HCEC 1CT (cell line): Measurements from ENCODE around the gene GAS1.

ENCODE experiments used
- DNase-seq: peaks from one replicate; pipeline ENCODE4 v3.0.0-alpha.2; 2017

The GAS1 gene

DNA sequence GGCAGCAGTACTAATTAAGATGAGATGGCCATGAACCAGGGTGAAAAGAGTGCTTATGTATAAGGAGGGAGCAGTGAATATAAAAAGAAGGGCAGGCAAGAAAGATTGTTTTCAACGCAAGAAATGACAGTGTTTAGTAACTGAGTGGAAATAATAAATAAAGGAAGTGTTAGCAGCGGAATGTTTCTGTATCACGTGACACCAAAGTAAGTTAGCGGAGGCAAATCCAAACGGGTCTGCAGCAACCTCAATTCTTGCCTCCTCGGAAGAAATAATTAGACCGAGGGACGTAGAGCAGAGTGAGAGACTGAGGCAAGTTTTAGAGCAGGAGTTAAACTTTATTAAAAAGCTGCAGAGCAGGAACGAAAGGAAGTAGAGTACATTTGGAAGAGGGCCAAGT is 15.4 kb upstream of the GAS1 start:
- no peak for DNase-seq

DNA sequence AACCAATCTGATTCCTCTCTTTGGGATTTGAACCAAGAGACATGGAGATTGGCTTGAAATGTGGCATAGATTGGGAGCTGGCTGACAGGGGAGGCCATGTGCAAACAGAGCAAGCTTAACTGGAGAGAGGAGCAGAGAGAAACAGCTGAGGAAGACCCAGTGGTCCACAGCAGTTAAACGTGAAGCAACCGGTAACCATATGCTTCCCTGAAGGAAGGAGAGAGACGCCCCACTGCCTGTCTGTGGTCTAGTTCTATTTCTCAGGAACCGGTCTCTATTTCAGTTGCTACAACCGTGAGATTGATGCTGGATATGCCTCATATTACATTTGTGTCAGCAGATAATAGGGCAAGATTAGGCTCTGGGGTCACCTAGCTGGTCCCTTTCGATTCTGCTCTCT is 13.6 kb upstream of the GAS1 start:
- DNase-seq = no peak

DNA sequence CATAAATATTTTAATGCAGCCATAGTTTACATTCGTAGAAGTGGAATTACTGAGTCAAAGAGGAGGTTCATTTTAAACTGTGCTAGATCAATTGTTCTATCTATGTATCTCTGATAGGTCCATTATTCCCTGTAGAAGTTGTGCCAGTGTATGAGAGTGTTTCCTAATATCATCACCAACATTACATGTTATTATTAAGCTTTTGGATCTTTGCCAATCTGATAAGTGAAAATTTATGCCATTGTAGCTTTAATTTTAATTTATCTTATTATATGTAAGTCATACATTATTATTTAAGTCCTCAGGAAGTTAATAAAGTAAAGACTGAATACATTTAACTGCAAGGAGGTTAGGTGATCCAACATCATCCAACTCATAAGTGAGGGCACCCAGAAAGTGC is 10.9 kb upstream of the GAS1 start:
- DNase-seq = no peak

DNA sequence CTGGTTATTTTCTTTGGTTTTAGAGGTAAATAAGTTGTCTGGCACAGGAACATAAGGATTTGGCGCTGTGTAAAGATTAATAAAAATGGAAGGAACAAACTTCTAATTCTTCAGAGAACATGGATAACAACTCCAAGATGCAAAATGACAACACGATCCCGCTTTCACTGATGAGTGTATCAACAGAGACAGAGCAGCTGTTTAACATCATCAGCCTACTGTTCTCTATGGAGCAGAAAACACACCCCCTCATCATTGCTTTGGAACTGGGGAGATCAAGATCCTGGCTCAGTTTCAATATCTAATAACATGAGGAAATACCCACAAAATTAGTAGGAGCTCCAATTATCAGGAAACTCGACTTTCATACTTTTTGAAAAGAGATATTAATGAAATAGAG is 8.3 kb upstream of the GAS1 start:
- no peak for DNase-seq

DNA sequence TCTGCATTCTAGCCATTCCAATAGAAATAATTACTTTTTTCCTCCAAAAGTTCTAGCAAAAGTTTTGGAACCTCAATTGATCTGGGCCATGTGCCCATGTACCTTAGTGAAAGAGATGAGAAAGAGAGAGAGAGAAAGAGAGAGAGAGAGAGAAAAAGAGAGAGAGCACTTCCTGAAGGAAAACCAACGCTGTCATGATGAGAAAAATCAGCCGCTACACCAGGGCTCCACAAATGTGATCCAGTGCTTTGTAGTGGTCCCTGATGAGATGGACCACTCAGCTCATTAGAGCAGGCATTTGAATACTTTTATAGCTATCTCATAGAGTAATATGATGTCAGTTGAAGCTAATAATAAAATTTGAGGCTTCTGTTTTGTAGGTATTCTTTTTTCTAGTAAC is 7.7 kb upstream of the GAS1 start:
- no peak for DNase-seq

DNA sequence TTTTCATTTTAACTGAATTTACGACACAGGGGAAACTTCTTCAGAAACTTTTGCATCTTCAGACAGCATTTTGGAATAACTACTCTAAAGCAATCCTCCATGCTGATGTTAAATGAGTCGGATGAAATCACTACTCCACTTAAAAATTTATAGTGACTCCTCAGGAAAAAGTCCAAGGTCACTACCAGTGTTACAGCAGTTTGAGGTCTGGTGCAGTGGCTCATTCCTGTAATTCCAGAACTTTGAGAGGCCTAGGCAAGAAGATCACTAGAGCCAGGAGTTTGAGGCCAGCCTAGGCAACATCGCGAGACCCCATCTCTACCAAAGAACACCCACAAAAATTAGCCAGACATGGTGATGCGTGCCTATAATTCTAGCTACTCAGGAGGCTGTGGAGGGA is 5.9 kb upstream of the GAS1 start:
- DNase-seq = no peak

DNA sequence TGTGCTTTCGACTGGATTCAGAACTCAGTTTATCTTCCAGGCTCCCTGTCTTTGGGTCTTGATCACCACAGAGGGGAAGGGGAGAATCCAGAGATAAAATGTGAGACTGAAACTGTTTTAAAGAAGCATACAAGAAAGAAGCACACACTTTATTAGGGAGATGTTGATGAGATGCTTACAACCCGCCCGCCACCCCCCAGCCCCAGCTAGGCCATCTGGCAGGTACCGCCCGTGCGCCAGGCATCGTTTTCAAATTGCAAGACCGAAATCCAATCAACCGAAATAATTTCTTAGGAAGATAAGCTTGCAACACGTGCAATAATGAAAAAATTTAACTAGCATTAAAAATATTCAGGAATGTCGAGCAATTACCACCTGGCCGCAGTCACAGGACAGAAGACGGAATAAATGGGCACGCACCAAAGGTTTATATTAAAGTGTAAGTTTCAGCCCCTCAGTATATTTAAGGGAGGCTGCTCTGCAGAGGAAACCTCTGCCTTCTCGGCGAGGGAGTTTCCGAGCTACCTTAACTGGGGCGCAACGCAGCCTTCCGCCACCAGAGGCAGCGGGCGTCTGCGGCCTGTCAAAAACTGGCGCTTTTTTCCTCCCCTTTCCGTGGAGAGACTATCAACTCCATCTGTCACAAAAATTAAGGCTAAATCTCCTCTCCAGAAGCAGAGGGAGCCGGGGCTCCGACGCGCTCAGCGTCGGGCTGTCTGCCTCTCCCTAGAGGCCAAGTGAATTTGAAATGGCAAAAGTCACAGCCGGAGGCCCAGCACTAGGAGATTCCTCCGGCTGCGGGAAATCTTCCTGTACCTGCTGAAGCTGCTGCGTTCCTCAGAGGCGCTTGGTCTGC is 996 bp upstream of the GAS1 start:
- DNase-seq = peak; percentile 83

DNA sequence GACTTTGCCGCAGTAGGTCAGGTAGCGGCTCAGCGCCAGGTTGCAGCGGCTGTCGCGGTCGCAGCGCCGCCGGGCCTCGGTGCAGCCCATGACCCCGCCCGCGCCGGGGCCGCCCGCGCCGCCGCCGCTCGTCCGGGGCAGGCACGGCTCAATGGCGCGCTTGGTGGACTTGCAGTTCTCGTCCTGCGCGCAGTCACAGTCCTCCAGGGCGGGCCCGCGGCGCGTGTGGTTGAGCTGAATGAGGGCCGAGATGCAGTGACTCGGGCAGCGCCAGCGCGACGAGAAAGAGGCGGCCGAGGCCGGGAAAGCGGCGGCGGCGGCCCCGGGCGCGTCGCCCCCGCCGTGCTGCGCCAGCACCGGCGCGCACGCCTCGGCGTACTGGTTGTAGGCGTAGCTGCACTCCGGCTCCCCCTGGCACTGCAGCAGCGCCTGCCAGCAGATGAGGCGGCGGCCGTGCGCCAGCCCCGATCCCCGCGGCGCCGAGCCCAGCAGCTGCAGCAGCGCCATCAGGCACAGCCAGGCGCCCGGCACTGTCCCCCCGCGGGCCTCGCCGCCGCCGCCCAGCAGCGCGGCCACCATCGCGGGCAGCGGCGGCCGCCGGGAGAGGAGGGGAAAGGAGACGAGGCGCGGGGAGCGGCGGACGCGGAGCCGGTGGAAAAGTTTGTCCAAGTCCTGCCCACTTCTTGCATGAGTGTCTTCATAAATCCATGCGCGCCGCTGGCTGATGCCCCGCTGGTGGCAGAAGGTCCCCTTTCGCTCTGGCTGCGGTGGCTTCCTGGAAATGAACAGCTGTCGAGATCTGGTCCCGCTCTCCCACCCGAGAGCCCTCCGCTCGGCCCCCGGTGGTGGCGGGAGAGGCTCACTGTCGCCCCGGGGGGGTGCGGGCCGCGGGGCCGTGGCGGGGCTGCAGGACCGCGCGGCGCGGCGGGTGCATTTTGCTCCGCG is 833 bp downstream of the GAS1 start:
- DNase-seq = peak; percentile 87

DNA sequence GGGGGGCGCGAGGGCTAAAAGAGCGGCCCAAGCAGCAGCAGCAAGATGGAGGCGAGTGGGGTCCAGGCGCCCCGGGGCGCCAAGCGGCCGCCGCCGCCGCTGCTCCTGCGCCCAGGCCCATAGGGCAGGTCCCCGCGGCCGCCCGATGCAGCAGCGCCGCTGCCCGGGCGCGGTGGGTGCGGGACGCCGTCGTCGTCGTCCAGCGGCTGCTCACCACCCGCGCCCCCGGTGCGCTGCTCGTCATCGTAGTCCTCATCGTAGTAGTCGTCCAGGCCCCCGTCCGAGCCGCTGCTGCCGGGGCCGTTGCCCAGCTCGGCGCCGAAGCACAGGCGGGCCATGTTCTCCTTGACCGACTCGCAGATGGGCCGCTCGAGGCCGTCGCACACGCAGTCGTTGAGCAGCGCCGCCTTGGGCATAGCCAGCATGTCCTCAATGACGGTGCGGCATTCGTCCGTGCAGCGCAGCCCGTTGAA is 1.5 kb downstream of the GAS1 start:
- peak; percentile 59 for DNase-seq

DNA sequence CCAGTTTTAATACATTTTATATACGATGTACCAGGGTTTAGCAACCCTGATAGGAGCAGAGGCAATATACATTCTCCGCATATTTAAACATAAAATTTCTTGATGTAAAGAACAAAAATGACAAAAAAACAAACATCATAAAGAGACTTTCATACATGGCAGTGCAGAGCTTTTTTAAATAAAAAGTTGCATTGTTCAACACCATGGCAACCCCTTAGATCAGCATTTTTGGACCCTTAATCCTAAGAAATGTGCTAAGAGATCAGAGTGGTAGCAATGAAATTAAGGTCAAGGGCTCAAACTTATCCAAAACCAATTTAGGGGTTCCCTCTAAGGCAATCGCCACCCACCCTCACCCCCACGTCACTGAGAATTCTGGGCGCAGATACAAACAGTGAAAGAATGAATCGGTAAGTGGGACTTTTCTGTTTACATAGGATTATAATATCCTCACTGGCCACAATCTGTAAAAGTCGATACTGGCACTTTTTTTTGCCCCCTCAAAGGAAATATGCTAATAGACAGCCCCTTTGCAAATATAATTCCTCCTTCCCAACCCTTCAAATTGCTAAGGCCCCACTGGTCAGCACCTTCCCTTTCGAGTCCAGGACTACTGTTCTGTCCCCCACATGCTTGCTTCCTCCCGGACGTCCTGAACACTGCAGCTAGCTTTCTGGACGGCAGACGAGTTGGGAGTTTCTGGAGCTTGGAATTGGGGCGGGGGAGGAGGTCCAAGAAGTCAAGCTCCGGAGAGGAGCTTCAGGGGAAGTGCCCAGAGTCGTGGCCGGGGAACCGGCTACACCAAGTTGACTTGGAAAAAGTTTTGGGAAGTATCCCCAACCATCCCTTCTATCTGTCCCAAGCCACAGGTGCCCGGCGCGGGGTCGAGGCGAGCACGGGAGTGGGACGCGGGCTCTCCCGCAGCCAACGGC is 2.2 kb downstream of the GAS1 start:
- peak; percentile 32 for DNase-seq

DNA sequence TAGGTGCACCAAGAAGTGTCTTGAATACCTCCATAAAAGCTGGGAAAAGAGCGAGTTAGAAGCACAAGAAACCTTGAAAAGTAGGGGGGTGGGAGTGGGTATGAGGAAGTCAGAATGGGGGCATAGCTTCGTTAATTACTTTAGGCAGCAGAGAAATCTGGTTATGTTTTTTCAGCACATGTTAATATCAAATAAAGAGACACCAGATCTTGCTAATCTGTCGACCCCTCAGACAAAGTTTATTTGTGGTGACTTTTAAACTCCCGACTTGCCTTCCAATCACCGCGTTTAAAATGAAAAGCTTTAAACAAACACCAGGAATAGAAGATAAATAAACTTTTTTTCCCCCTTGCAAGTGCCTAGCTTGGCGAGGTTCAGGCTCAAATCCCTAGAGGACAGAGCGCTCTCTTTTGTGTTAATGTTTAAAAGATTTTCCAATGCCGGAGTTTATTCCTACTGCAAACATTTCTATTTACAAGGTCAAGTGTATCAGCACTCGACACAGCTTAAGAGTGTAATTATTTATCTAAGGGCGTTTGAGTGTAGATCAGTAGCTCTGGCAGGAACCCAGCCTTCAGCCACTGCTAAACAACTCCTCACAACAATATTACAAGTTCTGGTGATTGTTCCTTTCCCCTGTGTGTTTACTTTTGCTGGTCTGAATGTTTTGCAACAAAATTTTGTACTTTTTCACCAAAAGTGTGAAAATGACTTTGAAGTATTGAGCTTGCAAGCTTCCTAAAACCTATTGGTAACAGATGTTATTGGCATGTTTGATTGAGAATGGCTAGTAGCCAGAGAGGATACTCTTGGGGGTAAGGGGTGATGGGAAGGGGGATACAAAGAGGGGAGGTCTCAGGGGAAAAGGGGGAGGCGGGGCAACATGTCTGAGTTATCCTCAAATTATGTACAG is 3.8 kb downstream of the GAS1 start:
- no peak for DNase-seq

DNA sequence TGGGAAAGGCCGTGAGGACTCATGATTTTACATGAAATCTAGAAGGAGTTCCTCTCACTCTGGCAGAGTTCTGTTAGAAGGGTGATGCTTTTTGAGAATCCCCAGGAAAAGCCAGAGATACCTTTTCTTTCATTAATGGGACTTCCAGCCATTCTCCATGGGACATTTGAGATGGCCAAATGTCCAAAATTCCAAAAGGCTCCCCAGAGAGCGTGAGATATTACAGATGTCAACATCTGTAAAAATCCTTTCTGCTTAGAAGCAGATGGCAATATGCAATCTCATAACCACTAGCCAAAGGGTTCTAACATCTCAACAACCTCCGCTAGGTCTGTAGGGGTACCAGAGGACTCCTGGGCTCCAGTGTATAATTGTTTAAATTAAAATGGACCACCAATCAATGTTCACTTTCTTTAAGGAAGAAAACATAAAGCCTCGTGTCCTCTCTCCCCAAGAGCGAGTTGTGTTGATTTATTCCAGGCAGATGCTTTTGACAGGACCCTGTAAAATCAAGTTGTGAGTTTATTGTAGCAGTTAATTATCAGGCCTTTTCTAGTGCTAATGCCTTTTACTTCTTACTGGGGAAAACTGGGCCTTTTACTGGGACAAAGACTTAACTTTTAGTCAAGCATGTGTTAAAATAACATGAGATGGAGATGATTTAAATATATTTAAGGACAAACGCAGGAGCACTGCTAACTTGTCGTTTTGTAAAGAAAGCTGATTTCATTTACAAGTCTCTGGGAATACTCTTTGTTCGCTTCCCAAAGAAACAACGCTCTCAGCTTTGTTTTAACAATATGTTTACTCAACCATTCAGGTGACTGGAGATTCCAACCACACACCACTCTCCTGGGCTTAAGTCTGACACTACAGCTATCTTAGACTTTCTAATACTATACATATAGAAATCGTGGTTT is 4.8 kb downstream of the GAS1 start:
- no peak for DNase-seq

DNA sequence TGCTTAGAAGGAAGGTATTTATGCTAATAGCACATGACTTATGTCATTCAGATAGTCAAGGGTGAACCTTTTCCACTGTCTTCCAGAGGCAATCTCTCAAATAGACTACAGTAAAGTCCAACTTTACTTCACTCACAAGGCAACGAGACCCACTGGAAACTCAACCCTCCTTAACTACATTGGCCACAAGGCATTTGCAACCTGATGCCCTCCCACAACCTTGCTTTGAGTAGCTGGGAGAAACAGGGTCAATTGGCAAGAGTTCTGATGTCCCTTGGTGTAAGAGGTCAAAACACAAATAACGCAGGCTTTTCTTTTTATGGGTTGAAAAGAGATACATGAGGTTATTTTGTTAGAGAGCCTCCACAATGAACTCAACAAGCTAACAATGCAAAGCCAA is 6.1 kb downstream of the GAS1 start:
- no peak for DNase-seq

DNA sequence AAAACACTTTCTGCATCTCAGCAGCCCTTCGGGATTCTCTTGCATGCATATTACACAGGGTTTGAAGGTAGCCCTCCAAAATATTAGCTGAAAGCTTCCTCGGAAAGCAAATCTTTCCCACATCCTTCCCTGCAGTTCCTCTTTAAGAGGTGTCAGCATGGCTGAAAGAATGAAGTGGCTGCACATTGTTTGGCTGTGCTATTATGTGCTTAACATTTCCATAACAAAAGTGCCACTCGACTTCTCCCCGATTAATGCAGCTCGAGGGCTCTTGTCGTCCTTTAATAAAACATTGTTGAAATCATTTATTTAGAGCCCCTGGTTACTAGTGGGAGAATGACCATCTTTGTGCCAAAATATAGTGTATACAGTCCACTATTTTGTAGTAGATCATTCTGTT is 6.5 kb downstream of the GAS1 start:
- DNase-seq = no peak

DNA sequence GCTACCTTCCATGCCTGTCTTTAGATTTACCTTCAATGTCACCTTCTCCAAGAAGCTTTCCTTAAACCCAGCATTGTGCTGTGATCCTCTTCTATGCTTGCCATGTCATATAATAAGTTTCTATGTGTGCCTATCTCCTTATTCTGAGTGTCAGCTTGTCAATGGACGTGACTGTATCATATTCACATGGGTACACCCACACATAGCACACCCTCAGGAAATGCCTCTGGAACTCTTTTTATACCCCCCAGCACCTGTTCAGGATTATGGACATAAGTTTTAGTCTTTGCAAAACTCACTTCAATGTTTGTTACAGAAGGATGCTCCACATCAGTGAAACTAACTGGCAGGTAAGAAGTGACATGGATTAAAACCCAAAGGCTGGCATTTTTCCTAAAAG is 7.4 kb downstream of the GAS1 start:
- no peak for DNase-seq

DNA sequence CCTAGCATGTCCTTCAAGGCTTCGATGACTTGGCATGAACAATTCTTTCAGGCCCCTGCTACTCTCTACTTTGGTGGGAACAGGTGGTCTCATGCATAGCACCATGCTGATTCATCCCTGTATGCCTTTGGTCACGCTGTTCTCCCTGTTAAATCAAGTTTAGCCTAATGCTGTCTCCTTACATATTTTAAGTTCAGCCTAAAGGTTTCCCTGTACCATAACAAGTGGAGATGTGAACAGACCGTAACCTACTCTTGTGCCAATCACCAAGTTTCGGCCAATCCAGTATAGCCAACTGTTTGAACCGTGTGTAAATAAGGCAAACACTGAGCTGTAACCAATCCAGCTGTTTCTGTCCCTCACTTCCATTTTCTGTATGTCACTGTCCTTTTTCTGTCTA is 8.0 kb downstream of the GAS1 start:
- DNase-seq = no peak

DNA sequence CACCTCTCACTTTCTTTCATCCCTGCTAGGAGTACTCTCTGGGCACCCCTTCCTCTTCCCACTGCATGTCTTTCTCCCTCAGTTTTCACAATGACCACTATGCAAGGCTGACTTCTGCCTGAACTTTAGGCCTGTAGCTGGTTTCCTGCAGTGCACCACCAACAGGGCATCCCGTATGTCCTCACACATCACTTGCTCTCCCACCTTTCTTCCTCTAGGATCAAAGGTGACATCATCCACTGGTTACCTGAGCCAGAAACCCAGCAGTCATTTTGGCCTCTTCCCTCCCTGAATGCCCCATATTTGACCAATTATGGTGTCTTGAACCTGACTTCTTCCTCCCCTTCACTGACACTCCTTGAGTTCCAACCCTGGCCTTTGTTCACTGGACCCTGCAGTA is 8.5 kb downstream of the GAS1 start:
- no peak for DNase-seq

DNA sequence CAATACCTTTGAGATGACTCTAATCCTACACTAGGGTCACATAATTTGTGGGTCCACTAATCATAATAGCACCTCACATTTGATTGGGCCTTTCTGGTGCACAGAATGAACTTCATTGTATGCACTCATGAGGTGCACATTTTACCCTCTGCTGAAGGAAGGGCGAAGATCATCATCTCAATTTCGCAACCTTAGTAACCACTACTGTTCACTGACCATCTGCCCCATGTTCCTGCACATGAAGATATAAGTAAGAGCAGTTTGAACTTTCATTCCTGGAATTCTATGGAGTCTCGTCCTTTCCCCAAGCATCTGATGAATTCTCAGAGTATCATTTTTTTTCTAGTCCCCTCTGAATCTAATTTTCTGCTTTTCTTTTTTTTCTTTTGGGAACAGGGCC is 21.2 kb downstream of the GAS1 start:
- DNase-seq = peak; percentile 49

DNA sequence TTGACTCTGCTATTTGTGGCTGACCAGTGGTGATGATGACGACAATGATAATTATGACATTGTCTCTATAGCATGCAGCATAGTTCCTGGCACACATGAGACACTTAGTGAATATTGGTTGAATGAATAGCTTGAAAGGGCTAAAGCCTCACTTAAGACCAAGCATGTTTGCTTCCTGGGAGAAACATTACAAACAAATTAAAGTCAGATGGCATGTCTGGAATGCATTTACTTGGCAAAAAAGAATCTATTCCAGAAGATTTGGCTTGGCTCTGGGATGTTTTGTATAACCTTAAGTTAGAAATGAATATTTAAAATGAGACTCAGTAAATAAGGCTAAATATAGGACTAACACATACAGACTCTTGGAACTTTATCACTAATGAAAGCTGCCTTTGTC is 21.6 kb downstream of the GAS1 start:
- peak; percentile 39 for DNase-seq

DNA sequence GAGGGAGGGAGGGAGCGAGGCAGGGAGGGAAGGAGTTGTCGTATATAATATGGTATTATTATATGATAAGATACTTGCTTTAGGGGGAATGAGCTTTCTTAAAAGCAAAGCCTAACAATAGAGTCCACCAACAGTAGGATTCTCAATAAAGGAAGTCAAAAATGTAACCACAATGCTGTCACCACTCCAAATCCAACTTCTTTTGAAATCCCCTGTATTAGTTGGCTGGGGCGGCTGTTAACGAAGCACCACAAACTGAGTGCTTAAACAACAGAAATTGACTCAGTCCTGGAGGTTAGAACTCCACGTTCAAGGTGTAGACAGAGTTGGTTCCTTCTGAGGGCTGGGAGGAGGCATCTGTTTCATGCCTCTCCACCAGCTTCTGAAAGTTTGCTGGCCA is 23.1 kb downstream of the GAS1 start:
- DNase-seq = no peak
